Cardiac fibroblast (primary cell): Measurements from ENCODE around the gene TRABD2B.

Source experiments
- DNase-seq, 2 donors: peaks; one replicate each; pipeline versions ENCODE4 v3.0.0 to v3.0.0-alpha.2; 2010; ENCODE audit warnings: low read depth in 2 of 2
- H3K4me3 ChIP-seq, 2 donors: replicated peaks in 1 of 2; 1 replicate in 1 of 2; 2 replicates in 1 of 2; pipeline ENCODE4 v1.5.1; 2011; ENCODE audit warnings: low read depth in 2 of 2, low read length in 2 of 2, mild to moderate bottlenecking in 2 of 2, moderate library complexity in 1 of 2
- TF ChIP-seq, protein P1 (sequence below): IDR thresholded peaks from one replicate; pipeline ENCODE4 v1.5.1; 2011; ENCODE audit warnings: low read depth, mild to moderate bottlenecking, low read length, inconsistent platforms

TRABD2B gene

GRCh38 chr1:48022306-48022705 lies 25.1 kb upstream of the TRABD2B start:
- H3K4me3 ChIP-seq: no peak overlapping the region
- no peak for DNase-seq
- TF ChIP-seq, protein P1, sequence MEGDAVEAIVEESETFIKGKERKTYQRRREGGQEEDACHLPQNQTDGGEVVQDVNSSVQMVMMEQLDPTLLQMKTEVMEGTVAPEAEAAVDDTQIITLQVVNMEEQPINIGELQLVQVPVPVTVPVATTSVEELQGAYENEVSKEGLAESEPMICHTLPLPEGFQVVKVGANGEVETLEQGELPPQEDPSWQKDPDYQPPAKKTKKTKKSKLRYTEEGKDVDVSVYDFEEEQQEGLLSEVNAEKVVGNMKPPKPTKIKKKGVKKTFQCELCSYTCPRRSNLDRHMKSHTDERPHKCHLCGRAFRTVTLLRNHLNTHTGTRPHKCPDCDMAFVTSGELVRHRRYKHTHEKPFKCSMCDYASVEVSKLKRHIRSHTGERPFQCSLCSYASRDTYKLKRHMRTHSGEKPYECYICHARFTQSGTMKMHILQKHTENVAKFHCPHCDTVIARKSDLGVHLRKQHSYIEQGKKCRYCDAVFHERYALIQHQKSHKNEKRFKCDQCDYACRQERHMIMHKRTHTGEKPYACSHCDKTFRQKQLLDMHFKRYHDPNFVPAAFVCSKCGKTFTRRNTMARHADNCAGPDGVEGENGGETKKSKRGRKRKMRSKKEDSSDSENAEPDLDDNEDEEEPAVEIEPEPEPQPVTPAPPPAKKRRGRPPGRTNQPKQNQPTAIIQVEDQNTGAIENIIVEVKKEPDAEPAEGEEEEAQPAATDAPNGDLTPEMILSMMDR: no peak

- H3K4me3 ChIP-seq: no peak overlapping the region
- DNase-seq: no peak
- TF ChIP-seq, protein P1: no peak
These were observed 24.6 kb upstream of the TRABD2B start for GRCh38 chr1:48021792-48022191.

GRCh38 chr1:48019714-48020315 lies 22.6 kb upstream of the TRABD2B start:
- TF ChIP-seq, protein P1: no peak

GRCh38 chr1:48018799-48019198 lies 21.6 kb upstream of the TRABD2B start:
- no peak for DNase-seq
- no peak overlapping the region for H3K4me3 ChIP-seq
- TF ChIP-seq, protein P1: no peak

More at GRCh38 chr1:48019714-48020315, 22.6 kb upstream of the TRABD2B start:
- H3K4me3 ChIP-seq: no peak overlapping the region
- peak in 1 of 2 donors; percentile 75 for DNase-seq

- TF ChIP-seq, protein P1: no peak
- no peak overlapping the region for H3K4me3 ChIP-seq
- peak; percentile 21 to 56 for DNase-seq
These were observed 20.5 kb upstream of the TRABD2B start for GRCh38 chr1:48017716-48018115.

- TF ChIP-seq, protein P1: no peak
- no peak for DNase-seq
- no peak overlapping the region for H3K4me3 ChIP-seq
These were observed 19.3 kb upstream of the TRABD2B start for GRCh38 chr1:48016515-48016914.

GRCh38 chr1:48013270-48013669 lies 16.1 kb upstream of the TRABD2B start:
- TF ChIP-seq, protein P1: no peak
- H3K4me3 ChIP-seq: no peak overlapping the region
- DNase-seq: no peak
